ACHN (cell line): Measurements from ENCODE around the gene FOLR1.

ENCODE experiments used
- DNase-seq: peaks from one replicate; pipeline ENCODE4 v3.0.0-alpha.2; 2015
- in situ Hi-C: cut with HindIII; loops from 2 replicates; pipeline ENCODE4 v1.10.0; 2017; ENCODE audit warnings: low sequenced_read_pairs, low pct_ligation_motif_present, low pct_unique_long_range_greater_than_20kb

FOLR1 gene

GRCh38 chr11:72242141-72242540 is 50.2 kb downstream of the FOLR1 start:
- in situ Hi-C loops, result no loop called here
- DNase-seq, result no peak

DNA sequence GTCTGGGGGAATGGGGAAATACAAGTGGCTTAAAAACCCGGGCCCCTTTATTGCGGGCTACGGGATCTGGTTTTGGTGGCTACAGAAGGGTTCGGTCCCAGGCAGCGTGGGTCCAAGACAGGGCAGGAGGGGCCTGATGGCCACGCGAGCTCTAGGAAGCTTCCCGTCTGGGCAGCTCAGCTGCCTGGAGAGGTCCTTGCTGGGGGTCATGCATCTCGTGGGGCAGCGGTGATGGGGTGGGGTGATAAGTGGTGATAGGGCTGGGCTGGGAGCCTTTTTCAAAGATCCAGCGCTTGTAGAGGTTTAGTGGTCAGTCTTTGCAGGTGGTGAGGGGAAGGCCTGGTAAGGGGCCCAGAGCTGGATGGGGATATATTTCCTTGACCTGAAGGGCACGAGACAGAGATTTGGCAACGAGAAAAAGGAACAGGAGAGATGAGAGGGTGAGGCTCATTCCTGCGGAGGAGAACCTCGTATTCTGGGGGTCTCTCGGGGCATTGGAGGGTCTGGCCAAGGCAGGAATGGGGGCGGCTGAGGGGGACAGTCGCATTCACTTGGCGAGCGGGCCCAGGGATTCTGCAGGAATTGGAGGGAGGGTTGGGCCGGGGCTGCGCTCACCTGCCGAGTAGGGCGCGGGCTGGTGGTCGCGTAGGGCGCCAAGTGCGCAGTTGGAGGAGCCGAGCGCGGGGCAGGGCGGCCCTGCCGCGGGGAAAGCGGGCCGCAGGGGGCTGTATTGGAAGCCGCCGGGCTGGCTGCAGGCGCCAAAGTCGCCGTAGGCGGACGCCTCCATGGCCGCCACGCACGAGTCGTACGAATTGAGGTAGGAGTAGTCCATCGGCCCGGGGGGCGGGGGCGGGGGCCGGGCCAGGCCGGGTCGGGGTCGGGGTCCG is 51.5 kb downstream of the FOLR1 start:
- in situ Hi-C loops, result no loop called here
- no peak for DNase-seq

DNA sequence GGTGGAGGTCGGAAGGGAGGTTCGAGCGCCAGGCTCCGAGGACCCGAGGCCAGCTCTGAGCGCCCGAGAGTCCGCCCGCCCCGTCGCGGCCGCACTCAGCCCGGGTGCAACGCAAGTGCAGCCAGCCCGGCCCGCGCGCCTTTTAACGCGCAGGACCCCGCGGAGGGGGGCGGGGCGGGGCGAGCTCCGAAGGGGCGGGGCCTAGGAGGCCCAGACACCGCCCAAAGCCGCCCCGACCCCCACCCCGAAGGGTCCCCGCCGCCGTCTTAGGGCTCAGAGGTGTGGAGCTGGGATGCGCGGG is 52.1 kb downstream of the FOLR1 start, which contains the start of gene PHOX2A:
PHOX2A (minus strand) TSS at position 117 of the 301 bp plus-strand sequence. CDS start 172 bp downstream, outside the sequence.
- DNase-seq, result no peak
- in situ Hi-C loops, result no loop called here

DNA sequence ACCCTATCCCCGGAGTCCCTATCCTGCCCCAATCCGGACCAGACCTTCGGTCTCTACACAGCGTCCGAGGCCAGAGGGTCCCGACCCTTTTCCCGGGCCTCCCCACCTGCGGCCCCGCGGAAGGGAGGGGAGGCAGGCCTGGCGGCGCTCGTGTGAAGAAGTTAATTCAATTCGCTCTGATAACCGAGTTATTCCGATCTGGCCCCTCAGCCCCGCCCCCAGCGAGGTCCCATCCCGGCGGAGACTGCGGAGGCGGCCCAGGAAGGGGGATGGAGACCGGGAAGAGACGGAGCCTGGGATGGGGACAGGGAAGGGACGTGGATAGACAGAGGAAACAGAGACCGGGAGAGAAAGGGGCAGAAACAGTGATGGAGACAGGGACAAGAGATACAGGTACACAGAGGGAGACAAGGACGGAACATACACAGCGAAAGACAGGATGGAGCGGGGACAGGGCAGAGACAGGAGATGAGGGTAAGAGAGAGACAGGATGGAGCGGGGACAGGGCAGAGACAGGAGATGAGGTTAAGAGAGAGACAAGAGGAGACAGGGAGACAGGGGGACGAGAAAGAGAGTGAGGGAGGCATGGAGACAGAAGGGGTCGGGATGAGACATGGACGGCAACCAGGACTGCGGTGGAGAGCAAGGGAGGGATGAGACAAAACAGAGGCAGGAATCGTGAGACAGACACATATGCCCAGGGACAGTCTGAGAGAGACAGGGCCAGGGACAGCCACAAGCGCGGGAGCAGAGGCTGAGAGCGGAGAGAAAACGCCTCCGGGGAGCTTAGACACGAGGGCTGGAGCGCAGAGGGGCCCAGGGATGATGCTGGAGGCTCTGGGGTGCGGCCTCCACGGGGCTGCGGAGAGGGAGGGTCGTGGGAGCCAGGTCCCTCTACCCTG is 52.7 kb downstream of the FOLR1 start:
- in situ Hi-C loops, result no loop called here
- DNase-seq, result no peak

DNA sequence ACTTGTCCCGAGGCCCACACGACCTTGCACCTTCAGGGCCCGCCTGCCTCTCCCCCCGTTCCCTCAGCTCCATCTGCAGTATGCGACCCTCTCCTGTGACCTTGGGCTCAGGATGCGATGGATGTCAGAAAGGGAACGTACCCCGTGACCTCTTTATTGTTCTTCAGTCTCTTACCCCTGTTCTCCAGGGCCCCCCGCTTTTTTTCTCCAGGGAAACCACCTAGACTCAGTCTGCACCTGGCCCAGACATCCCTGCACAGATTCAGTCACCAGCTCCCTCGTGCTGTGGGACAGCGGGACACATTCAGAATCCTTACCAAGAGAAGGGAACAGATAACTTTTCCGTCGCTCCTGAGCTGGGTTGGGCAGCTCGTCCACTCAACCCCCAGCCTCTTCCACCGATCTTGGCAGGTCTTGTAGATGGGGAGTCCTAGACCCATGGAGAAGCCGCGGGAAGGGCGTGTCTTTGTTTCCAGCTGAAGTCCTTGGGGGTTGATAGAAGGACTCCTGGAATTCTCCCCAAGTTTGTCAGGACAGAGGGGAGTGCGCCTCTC is 53.4 kb downstream of the FOLR1 start:
- no peak for DNase-seq
- in situ Hi-C loops, result no loop called here
